KOPT-K1 (cell line): ENCODE data around the gene MYH9.

Source experiments
- H3K27ac ChIP-seq: fragments of 200-600 bp; sonication (generic); 2 replicates; pipeline ENCODE4 v1.5.1; 2016; ENCODE audit warnings: antibody characterized with exemption, mild to moderate bottlenecking, low read depth, low read length; ENCODE audit not compliant: poor library complexity, severe bottlenecking
- H3K36me3 ChIP-seq: fragments of 200-600 bp; sonication (generic); 2 replicates; pipeline ENCODE4 v1.5.1; 2017; ENCODE audit warnings: antibody characterized with exemption, mild to moderate bottlenecking, low read length, moderate library complexity; ENCODE audit not compliant: insufficient read depth
- H3K9me3 ChIP-seq: fragments of 200-600 bp; sonication (generic); 2 replicates; pipeline ENCODE4 v1.5.1; 2017; ENCODE audit warnings: antibody characterized with exemption, low read length, mild to moderate bottlenecking; ENCODE audit not compliant: insufficient read depth, poor library complexity, severe bottlenecking

MYH9 gene

GRCh38 chr22:36340621-36341020 is 47.1 kb downstream of the MYH9 start:
- no peaks in the 10 kb centered on the region for H3K9me3 ChIP-seq
- H3K36me3 ChIP-seq, result peaks cover 99% of the 10 kb centered on the region
- no peak overlapping the region for H3K27ac ChIP-seq

GRCh38 chr22:36339171-36340065 is 48.3 kb downstream of the MYH9 start:
- Histone ChIP-seq H3K36me3 (peaks cover 100% of the 10 kb centered on the region), H3K27ac (no peak overlapping the region), H3K9me3 (no peaks in the 10 kb centered on the region)

- peaks cover 99% of the 10 kb centered on the region for H3K36me3 ChIP-seq
- no peaks in the 10 kb centered on the region for H3K9me3 ChIP-seq
- no peak overlapping the region for H3K27ac ChIP-seq
These were observed 50.2 kb downstream of the MYH9 start for GRCh38 chr22:36337365-36338130.

GRCh38 chr22:36336246-36337182 is 51.3 kb downstream of the MYH9 start:
- Histone ChIP-seq H3K36me3 (peaks cover 88% of the 10 kb centered on the region), H3K9me3 (no peaks in the 10 kb centered on the region), H3K27ac (no peak overlapping the region)

- Histone ChIP-seq H3K27ac (peak overlapping the region; percentile 95), H3K9me3 (no peaks in the 10 kb centered on the region), H3K36me3 (peaks cover 85% of the 10 kb centered on the region)
These were observed 52.1 kb downstream of the MYH9 start for GRCh38 chr22:36335621-36336020.

- peak overlapping the region; percentile 95 for H3K27ac ChIP-seq
- no peaks in the 10 kb centered on the region for H3K9me3 ChIP-seq
- peaks cover 85% of the 10 kb centered on the region for H3K36me3 ChIP-seq
These were observed 52.8 kb downstream of the MYH9 start for GRCh38 chr22:36334821-36335603.

GRCh38 chr22:36334081-36334820 is 53.5 kb downstream of the MYH9 start:
- peaks cover 81% of the 10 kb centered on the region for H3K36me3 ChIP-seq
- H3K27ac ChIP-seq, result peak overlapping the region; percentile 95

GRCh38 chr22:36333644-36334043 is 54.1 kb downstream of the MYH9 start:
- H3K27ac ChIP-seq, result peak overlapping the region; percentile 95
- peaks cover 79% of the 10 kb centered on the region for H3K36me3 ChIP-seq
- no peaks in the 10 kb centered on the region for H3K9me3 ChIP-seq

More at GRCh38 chr22:36334081-36334820, 53.5 kb downstream of the MYH9 start:
- H3K9me3 ChIP-seq, result no peaks in the 10 kb centered on the region

- Histone ChIP-seq H3K27ac (peak overlapping the region; percentile 95), H3K36me3 (peaks cover 78% of the 10 kb centered on the region), H3K9me3 (no peaks in the 10 kb centered on the region)
These were observed 55.0 kb downstream of the MYH9 start for GRCh38 chr22:36332623-36333332.

GRCh38 chr22:36331912-36332622 is 55.7 kb downstream of the MYH9 start:
- H3K36me3 ChIP-seq, result peaks cover 78% of the 10 kb centered on the region
- H3K9me3 ChIP-seq, result no peaks in the 10 kb centered on the region
- H3K27ac ChIP-seq, result peak overlapping the region; percentile 95

- Histone ChIP-seq H3K9me3 (no peaks in the 10 kb centered on the region), H3K27ac (peak overlapping the region; percentile 95), H3K36me3 (peaks cover 78% of the 10 kb centered on the region)
These were observed 56.4 kb downstream of the MYH9 start for GRCh38 chr22:36331306-36331911.

GRCh38 chr22:36330655-36331305 is 57.0 kb downstream of the MYH9 start:
- Histone ChIP-seq H3K36me3 (peaks cover 78% of the 10 kb centered on the region), H3K9me3 (no peaks in the 10 kb centered on the region), H3K27ac (peak overlapping the region; percentile 95)
